HepG2 (cell line): Measurements from ENCODE around the gene CERT1. TPM values are rescaled to one million over a fixed set of nuclear protein-coding genes. Genes with fewer than 3 reads are reported as not detected.
A peak's percentile ranks its signal among the peaks of the same experiment; 100 is the strongest.

Experiments
- BORCS8-MEF2B ChIP-seq: sonication (generic); formaldehyde crosslinking; IDR thresholded peaks from 2 replicates; pipeline ENCODE4 v1.8.0; 2022; ENCODE audit warnings: mild to moderate bottlenecking, missing genetic modification reagents
- CBX5 ChIP-seq: sonication (generic); formaldehyde crosslinking; IDR thresholded peaks from 2 replicates; pipeline ENCODE4 v1.4.0; 2020; ENCODE audit warnings: missing genetic modification reagents, borderline replicate concordance
- HNRNPLL ChIP-seq: fragments of 200-400 bp; formaldehyde crosslinking; IDR thresholded peaks from 2 replicates; pipeline ENCODE4 v1.6.1; 2017; ENCODE audit warnings: mild to moderate bottlenecking, low read depth, low read length; ENCODE audit not compliant: poor library complexity, severe bottlenecking
- NRL ChIP-seq: sonication (generic); formaldehyde crosslinking; IDR thresholded peaks from 2 replicates; pipeline ENCODE4 v1.5.0; 2020; ENCODE audit warnings: missing genetic modification reagents, mild to moderate bottlenecking, moderate library complexity, borderline replicate concordance
- PCBP1 ChIP-seq: fragments of 200-400 bp; formaldehyde crosslinking; IDR thresholded peaks from 2 replicates; pipeline ENCODE4 v1.6.1; 2017; ENCODE audit warnings: mild to moderate bottlenecking, low read depth, low read length, borderline replicate concordance
- SMARCE1 ChIP-seq: fragments of 450-650 bp; IDR thresholded peaks from 2 replicates; pipeline ENCODE4 v1.6.1; 2017; ENCODE audit warnings: borderline replicate concordance
- SMC3 ChIP-seq: IDR thresholded peaks from 2 replicates; pipeline ENCODE4 v1.6.1; 2011; ENCODE audit warnings: low read length, improper control_type of control experiment
- SP5 ChIP-seq: IDR thresholded peaks from 2 replicates; pipeline ENCODE4 v1.6.1; 2016; ENCODE audit warnings: low read depth, borderline replicate concordance
- SRSF1 ChIP-seq: fragments of 200-400 bp; formaldehyde crosslinking; optimal IDR thresholded peaks from 2 replicates; pipeline ENCODE3; 2017; ENCODE audit warnings: mild to moderate bottlenecking, low read depth, low read length, moderate library complexity
- ZNF343 ChIP-seq: sonication (generic); formaldehyde crosslinking; IDR thresholded peaks from 2 replicates; pipeline ENCODE4 v1.4.0; 2020; ENCODE audit warnings: mild to moderate bottlenecking, missing genetic modification reagents
- ZNF432 ChIP-seq: sonication (generic); formaldehyde crosslinking; IDR thresholded peaks from 2 replicates; pipeline ENCODE4 v1.5.0; 2020; ENCODE audit warnings: missing genetic modification reagents, mild to moderate bottlenecking, borderline replicate concordance
- ZNF562 ChIP-seq: sonication (generic); formaldehyde crosslinking; IDR thresholded peaks from 2 replicates; pipeline ENCODE4 v1.8.0; 2022; ENCODE audit warnings: missing genetic modification reagents, borderline replicate concordance
- ZNF670 ChIP-seq: sonication (generic); formaldehyde crosslinking; IDR thresholded peaks from 2 replicates; pipeline ENCODE4 v1.8.0; 2022; ENCODE audit warnings: mild to moderate bottlenecking, missing genetic modification reagents, borderline replicate concordance
- ZNF713 ChIP-seq: sonication (generic); formaldehyde crosslinking; IDR thresholded peaks from 2 replicates; pipeline ENCODE4 v1.4.0; 2020; ENCODE audit warnings: mild to moderate bottlenecking, missing genetic modification reagents
- polyA plus RNA-seq, 8 experiments: library from polyadenylated mRNA; depleted of rRNA in 3 of 8; stranded (reverse) in 7 of 8; unstranded in 1 of 8; fragments of >200 nt; fragmentation: Illumina TruSeq in 4 of 8; extraction: Trizol in 4 of 8; gene quantifications; 2 replicates each; pipeline versions ENCODE4 v1.2.1 to v1.2.3, GENCODE V29; 2011 to 2016; ENCODE audit warnings: low read depth in 4 of 8, missing spikeins in 1 of 8, mixed read lengths in 1 of 8; ENCODE audit not compliant: insufficient read depth in 1 of 8
- total RNA-seq, 5 experiments: library from RNA; depleted of rRNA; stranded (reverse); fragments of >200 nt; fragmentation: Illumina TruSeq; extraction: Trizol; gene quantifications; 2 replicates each; pipeline ENCODE4 v1.2.3, GENCODE V29; 2016; ENCODE audit warnings: low read depth in 1 of 5
- TF ChIP-seq, protein P1 (sequence below): sonication (generic); formaldehyde crosslinking; conservative IDR thresholded peaks from 2 replicates; pipeline ENCODE4 v1.4.0; 2020; ENCODE audit warnings: missing genetic modification reagents
- TF ChIP-seq, protein P2 (sequence below): sonication (generic); formaldehyde crosslinking; IDR thresholded peaks from 2 replicates; pipeline ENCODE4 v1.9.0; 2021; ENCODE audit warnings: missing genetic modification reagents, borderline replicate concordance
- TF ChIP-seq, protein P3 (sequence below): sonication (generic); formaldehyde crosslinking; IDR thresholded peaks from 2 replicates; pipeline ENCODE4 v1.4.0; 2020; ENCODE audit warnings: missing genetic modification reagents, borderline replicate concordance
- TF ChIP-seq, protein P4 (sequence below): sonication (generic); formaldehyde crosslinking; IDR thresholded peaks from 2 replicates; pipeline ENCODE4 v1.9.0; 2021; ENCODE audit warnings: missing genetic modification reagents, borderline replicate concordance
- TF ChIP-seq, protein P5 (sequence below), 2 experiments: sonication (generic) in 1 of 2; formaldehyde crosslinking in 1 of 2; IDR thresholded peaks; 2 replicates each; pipeline versions ENCODE4 v1.5.1 to v1.6.1; 2011 to 2020; ENCODE audit warnings: borderline replicate concordance in 1 of 2, low read depth in 1 of 2, low read length in 1 of 2, mild to moderate bottlenecking in 1 of 2, missing genetic modification reagents in 1 of 2, moderate library complexity in 1 of 2

CERT1 gene
- total and polyA plus RNA-seq, 2 of the 13 experiments (the other 11 are each of a cell fraction or from before 2014, with no cell fraction given) = 8.2 to 12.7 TPM

DNA sequence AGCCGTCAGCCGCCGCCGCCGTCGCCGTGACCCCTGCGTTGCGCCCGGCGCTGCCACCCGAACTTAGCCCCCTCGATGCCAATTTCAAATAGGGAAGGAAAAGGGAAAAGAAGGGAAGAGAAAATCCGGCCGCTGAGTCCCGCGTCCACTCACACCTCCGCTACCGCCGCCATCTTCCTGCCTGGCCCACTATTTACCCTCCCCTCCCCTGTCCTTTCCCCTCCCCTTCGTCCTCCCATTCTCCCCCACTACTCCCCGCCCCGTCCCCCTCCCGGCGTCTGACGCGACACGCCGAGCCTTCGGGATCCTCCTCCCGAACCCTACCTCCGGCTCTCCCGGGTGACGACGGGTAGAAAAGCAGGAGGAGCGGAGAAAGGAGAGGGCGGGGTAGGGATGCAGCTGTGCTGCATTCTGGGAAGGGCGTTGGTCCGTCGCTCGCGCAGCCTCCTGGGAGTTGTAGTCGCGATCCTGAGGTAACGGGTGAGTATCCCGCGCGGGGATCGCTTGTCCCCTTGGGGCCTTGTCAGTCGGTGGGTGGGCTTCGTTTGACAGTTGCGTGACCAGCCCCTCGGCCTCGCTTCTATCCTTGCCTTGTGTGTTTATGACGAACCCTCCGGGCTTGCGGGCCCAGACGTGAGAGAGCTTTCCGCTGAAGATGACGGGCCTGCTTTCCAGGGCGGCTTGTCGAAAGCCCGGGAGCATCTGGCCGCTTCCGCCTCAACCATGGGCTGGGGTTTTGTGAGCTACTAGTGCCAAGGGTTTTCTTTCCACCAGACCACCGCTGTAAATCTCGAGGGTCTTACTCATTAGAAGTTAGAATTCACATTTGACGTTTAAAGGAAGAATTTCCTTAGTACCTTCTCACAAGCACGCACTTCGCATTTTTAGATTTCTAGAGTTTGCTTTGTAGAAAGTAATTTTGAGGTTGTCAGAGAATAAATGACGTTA lies at the start of gene CERT1, which contains the start of gene POLK (continued):
- peak; percentile 67; the same call in 1 of the 2 replicates for TF ChIP-seq SP5
- TF ChIP-seq ZNF713 (CRISPR knock-in tag) = no peak
- TF ChIP-seq, protein P1, sequence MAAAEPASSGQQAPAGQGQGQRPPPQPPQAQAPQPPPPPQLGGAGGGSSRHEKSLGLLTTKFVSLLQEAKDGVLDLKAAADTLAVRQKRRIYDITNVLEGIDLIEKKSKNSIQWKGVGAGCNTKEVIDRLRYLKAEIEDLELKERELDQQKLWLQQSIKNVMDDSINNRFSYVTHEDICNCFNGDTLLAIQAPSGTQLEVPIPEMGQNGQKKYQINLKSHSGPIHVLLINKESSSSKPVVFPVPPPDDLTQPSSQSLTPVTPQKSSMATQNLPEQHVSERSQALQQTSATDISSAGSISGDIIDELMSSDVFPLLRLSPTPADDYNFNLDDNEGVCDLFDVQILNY = peak; percentile 61; the same call in 1 of the 2 replicates
- TF ChIP-seq ZNF432 (CRISPR knock-in tag) = no peak
- TF ChIP-seq, protein P2, sequence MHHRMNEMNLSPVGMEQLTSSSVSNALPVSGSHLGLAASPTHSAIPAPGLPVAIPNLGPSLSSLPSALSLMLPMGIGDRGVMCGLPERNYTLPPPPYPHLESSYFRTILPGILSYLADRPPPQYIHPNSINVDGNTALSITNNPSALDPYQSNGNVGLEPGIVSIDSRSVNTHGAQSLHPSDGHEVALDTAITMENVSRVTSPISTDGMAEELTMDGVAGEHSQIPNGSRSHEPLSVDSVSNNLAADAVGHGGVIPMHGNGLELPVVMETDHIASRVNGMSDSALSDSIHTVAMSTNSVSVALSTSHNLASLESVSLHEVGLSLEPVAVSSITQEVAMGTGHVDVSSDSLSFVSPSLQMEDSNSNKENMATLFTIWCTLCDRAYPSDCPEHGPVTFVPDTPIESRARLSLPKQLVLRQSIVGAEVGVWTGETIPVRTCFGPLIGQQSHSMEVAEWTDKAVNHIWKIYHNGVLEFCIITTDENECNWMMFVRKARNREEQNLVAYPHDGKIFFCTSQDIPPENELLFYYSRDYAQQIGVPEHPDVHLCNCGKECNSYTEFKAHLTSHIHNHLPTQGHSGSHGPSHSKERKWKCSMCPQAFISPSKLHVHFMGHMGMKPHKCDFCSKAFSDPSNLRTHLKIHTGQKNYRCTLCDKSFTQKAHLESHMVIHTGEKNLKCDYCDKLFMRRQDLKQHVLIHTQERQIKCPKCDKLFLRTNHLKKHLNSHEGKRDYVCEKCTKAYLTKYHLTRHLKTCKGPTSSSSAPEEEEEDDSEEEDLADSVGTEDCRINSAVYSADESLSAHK = no peak
- no peak for TF ChIP-seq CBX5
- TF ChIP-seq, protein P3, sequence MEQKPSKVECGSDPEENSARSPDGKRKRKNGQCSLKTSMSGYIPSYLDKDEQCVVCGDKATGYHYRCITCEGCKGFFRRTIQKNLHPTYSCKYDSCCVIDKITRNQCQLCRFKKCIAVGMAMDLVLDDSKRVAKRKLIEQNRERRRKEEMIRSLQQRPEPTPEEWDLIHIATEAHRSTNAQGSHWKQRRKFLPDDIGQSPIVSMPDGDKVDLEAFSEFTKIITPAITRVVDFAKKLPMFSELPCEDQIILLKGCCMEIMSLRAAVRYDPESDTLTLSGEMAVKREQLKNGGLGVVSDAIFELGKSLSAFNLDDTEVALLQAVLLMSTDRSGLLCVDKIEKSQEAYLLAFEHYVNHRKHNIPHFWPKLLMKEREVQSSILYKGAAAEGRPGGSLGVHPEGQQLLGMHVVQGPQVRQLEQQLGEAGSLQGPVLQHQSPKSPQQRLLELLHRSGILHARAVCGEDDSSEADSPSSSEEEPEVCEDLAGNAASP = no peak; the same call in 1 of the 2 replicates
- no peak for TF ChIP-seq ZNF670
- no peak for TF ChIP-seq ZNF562 (CRISPR knock-in tag)
- TF ChIP-seq ZNF343 (CRISPR knock-in tag) = no peak
- TF ChIP-seq NRL (CRISPR knock-in tag) = 0 out of 2 replicates have a peak, but pooled peaks have one; percentile 4
- TF ChIP-seq PCBP1 = 0 out of 2 replicates have a peak, but pooled peaks have one; percentile 28
- TF ChIP-seq, protein P4, sequence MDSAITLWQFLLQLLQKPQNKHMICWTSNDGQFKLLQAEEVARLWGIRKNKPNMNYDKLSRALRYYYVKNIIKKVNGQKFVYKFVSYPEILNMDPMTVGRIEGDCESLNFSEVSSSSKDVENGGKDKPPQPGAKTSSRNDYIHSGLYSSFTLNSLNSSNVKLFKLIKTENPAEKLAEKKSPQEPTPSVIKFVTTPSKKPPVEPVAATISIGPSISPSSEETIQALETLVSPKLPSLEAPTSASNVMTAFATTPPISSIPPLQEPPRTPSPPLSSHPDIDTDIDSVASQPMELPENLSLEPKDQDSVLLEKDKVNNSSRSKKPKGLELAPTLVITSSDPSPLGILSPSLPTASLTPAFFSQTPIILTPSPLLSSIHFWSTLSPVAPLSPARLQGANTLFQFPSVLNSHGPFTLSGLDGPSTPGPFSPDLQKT = no peak
- peak; percentile 60 for TF ChIP-seq HNRNPLL
- no peak for TF ChIP-seq SMC3
- no peak for TF ChIP-seq SMARCE1
- no peak for TF ChIP-seq BORCS8-MEF2B
- TF ChIP-seq, protein P5, sequence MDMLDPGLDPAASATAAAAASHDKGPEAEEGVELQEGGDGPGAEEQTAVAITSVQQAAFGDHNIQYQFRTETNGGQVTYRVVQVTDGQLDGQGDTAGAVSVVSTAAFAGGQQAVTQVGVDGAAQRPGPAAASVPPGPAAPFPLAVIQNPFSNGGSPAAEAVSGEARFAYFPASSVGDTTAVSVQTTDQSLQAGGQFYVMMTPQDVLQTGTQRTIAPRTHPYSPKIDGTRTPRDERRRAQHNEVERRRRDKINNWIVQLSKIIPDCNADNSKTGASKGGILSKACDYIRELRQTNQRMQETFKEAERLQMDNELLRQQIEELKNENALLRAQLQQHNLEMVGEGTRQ (IDR thresholded peaks at IDR 0.05; ENCODE audit: low read depth, low read length) = no peak
- TF ChIP-seq, protein P5 (CRISPR knock-in tag; IDR thresholded peaks at IDR 0.05; ENCODE audit: borderline replicate concordance) = no peak
- no peak for TF ChIP-seq SRSF1
